SU-DHL-6 (cell line): Measurements from ENCODE around the gene MDFIC.

ENCODE experiments used
- EZH2phosphoT487 ChIP-seq: fragments of 200-600 bp; sonication (generic), shearing (Covaris generic); conservative IDR thresholded peaks from 2 replicates; pipeline ENCODE4 v1.6.1; 2018; ENCODE audit warnings: mild to moderate bottlenecking, antibody characterized with exemption, low read length, moderate library complexity, mixed read lengths
- TF ChIP-seq, protein P1 (sequence below): fragments of 200-600 bp; sonication (generic); IDR thresholded peaks from one replicate; pipeline ENCODE4 v1.5.1; 2017; ENCODE audit warnings: antibody characterized with exemption, mild to moderate bottlenecking, low read length, moderate library complexity; ENCODE audit not compliant: insufficient read depth, poor library complexity, severe bottlenecking

DNA sequence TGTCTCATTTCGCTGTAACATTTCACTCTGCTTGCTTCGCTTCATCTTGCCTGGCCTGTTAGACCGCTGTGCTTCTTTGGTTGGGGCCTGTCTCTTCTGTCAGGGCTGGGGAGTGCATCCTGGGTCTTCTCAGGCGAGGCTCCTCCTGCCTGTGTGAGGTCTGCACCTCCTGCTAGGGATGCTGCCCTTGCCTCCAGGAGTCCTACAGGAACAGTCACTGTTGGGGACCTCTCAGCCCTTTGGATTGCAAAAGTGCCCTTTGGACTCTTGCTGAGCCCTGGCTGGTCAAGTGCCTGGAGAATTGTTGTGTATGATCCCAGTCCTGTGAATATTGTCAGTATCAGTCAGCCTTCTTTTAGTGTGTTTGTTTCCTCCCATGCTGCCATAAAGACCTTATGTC, 84.1 kb downstream of the MDFIC start:
- TF ChIP-seq, protein P1, sequence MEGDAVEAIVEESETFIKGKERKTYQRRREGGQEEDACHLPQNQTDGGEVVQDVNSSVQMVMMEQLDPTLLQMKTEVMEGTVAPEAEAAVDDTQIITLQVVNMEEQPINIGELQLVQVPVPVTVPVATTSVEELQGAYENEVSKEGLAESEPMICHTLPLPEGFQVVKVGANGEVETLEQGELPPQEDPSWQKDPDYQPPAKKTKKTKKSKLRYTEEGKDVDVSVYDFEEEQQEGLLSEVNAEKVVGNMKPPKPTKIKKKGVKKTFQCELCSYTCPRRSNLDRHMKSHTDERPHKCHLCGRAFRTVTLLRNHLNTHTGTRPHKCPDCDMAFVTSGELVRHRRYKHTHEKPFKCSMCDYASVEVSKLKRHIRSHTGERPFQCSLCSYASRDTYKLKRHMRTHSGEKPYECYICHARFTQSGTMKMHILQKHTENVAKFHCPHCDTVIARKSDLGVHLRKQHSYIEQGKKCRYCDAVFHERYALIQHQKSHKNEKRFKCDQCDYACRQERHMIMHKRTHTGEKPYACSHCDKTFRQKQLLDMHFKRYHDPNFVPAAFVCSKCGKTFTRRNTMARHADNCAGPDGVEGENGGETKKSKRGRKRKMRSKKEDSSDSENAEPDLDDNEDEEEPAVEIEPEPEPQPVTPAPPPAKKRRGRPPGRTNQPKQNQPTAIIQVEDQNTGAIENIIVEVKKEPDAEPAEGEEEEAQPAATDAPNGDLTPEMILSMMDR, result no peak
- no peak for TF ChIP-seq EZH2phosphoT487
